Measurements from ENCODE around the gene TCERG1.
"Not testable (repeated sequence)": the region's sequence is repeated elsewhere in the genome, so short reads cannot be mapped to it uniquely, and the experiment has no call there.

Gene TCERG1

DNA sequence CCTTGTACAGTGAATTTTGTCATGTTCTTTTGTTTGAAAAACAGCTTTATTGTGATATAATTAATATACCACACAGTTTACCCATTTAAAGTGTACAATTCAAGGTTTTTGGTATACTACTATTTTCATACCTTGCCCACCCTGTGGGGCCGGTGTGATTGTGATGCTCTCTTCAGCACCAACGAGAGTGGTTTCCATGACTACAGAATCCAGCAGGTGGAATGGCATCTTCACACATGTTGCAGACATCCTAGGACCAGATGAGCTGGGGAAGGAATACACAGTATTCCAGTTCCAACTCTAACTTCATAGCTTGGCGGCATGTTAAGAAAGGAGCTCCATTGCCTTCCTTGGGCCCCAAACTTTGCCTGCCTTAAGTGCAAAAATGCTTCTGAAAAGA is 76.6 kb downstream of the TCERG1 start:
- DNase-seq = no peak

DNA sequence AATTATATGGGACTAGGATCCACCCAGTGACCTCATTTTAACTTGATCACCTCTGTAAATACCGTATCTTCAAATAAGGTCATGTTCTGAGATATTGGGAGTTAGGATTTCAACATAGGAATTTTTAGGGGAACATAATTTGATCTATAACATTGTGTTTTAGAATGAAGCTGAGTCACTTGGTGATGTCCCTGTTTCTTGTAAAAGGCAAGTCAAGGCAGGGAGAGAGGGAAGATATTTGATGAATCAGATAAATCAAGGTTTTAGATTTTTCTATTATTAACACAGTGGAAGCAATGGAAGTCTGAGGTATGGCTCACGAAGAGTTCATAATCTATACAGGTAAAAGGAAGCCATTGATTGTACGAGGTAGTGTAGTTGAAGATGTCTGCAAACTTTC is 80.7 kb downstream of the TCERG1 start:
- DNase-seq = no peak

DNA sequence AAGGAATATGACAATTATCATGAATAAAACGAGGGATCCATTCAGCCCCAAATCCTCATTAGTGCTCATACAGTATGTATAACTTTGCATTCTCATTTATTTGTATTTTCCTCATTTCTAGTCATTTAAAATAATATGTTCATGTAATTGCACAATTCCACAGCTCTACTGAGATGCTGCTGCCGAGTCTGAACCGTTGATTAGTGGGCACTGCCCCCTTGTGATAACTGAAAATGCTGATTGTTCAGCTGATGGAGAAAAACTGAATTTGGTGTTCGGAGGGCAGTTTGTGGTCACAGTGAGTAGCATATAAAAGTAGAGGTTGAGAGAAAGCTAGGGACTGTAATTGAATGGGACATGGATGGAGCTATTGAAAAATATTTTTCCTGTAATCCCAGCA is 81.1 kb downstream of the TCERG1 start:
- DNase-seq = no peak

DNA sequence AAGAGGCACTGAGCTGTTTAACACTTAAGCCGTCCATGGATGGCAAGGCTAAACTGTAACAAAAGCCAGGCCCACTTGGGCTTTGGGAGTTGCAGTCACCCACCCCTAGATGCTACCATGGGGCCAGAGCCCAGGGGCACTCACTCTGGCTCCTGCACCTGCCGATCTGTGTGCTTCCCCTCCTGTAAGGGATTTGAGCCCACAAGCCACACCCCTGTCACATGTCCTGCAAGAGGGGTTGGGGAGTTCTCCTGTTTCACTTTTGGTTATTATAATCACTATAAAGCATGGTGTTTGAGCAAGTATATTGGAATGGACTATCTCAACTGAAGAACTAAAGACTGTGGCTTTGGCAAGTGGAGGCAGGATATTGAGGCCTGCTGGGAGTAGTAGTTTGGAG is 82.9 kb downstream of the TCERG1 start:
- DNase-seq = no peak

DNA sequence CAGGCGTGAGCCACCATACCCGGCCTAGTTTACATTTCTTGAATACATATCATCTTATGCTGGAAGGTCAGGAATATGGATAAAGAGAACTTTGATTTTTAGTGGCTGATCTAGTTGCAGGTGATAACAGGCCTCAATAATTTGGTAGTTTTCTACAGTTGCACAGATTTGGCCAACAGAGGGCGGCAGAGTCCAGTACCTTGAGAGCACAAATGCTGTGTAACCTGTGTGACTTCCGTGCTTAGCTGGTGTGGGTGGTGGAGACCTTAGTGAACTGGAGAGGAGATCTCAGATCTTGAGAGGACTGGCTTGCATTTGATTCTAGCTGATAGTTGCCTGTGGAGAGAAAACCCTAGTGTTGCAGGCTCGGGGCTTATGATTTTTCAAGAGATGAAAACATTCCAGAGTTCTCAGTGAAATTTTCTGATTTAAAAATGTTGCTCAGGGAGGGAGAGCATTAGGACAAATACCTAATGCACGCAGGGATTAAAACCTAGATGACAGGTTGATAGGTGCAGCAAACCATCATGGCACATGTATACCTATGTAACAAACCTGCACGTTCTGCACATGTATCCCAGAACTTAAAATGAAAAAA is 86.2 kb downstream of the TCERG1 start:
- DNase-seq = peak; percentile 76

DNA sequence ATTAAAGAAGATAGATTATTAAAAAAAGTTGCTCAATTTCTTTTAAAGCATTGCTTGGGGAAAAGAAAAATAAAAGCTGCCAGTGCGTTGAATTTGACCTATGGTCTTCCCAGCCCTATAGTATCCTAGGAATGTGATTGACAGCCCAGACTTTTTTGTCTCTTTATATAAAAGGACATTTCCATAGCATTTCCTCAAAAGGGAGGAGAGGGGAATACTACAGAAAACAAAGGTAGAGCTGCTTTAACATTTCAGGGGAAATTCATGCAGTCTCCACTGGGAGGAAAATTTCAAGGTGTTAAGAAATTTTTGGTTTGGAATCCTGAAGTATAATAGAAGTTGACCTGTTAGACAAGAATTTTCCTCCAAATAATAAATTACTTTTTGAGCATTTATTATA is 86.7 kb downstream of the TCERG1 start:
- DNase-seq = no peak

DNA sequence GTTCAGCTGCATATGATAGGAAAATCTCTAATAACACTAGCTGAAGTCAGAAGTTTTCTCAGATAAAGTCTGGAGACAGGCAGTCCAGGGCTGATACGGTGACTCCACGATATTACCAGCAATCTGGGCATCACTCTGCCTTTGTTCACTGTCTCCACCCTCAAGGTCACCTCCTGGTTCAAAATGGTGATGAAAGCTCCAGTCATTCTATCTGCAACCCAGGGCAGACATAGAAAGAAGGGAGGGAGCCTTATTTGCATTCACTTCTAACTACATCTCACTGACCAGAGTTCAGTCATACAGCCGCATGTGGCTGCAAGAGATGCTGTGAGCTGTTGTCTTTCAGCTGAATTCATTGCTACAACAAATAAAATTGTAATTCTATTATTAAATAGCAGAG is 91.3 kb downstream of the TCERG1 start:
- no peak for DNase-seq

DNA sequence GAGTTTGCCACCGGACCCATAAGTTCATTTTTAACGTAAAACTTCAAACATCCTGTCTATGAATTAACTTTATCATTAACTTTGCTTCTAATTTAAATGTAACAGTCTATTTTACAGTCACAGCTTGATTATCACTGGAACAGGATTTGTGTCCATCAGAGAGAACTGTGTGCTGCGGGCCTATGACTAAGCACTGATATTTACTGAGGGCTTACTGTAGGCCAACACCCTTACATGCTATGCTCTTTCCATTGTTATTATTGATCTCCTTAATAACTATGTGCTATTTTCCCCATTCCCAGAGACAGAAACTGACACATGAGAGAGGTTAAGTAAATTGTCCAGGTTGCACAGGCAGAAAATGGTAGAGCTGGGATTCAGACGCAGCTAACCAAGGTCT is 92.8 kb downstream of the TCERG1 start:
- no peak for DNase-seq

DNA sequence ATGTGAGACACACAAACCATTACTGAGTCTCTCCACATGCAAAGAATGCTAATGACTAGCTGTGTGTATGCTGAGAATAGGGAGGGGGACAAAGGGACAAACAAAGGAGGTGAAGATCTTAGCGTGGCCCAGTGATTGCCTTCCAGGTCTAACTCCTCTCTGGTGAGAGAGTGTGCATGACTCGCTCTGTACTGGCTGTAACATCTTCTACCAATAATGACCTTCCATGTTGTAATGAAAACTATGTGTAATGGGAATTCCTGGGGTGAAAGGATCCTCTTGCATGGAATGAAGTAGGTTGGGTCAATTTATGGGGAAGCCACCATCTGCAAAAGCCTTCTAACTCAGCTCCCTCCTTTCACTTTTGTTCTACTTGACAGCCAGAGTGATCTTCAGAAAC is 93.3 kb downstream of the TCERG1 start:
- no peak for DNase-seq

DNA sequence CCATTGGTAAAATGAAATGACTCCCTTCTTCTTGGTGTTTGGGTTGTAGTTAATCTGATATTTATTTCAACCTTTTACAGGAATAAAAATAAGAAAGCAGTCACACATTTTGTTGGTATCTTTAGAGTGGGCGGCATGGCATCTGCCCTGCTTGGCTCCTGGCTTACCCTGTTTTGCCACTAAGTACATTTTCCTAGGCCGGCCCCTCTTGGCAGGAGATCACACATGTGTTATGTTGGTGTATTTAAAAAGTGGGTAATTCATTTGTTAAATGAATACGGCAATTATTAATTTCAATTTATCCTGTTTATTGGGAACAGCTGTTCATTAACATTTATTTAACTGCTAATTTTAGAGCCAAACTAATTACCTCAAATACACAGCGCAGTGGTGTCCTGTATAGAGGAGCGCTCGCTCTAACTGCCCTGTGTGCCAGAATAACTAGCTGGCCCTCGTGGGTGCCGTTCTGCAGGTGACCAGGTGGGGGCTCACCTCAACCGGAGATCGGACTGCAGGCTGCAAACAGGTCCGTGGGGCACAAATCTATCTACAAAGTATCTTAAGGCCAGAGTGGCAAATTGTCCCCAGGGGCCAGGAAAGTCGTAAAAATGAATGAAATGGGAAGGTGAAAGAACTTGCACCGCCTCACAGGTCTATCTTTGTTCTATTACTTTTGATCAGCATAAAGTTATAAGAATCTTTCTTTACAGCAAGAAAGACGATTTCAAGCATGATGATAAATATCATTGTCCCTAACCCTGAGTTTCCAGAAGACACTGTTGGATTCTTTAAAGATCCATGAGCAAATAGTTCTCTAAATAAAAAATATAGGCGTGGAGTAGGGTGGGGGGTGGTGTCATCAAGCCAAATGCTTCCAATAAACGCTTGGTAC is 95.1 kb downstream of the TCERG1 start:
- peak; percentile 58 for DNase-seq

DNA sequence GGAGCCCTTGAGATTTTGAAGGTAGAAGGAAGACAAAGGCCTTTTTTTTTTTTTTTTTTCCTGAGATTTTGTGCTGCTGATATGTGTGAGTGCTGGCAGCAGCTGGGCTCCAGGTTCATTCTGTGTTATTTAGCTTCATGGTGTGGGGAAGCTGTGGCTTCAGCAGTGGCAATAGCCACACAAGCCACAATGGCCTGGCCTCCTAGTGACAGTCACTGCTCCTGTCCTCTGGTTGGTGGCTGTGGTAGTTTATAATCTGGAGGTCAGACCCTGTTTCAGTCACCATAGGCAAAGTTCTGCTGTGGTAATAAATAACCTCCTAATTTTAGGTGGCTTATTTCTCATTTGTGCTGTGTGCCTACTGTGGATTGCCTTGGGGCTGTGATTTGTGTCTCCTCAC is 97.1 kb downstream of the TCERG1 start:
- no peak for DNase-seq

DNA sequence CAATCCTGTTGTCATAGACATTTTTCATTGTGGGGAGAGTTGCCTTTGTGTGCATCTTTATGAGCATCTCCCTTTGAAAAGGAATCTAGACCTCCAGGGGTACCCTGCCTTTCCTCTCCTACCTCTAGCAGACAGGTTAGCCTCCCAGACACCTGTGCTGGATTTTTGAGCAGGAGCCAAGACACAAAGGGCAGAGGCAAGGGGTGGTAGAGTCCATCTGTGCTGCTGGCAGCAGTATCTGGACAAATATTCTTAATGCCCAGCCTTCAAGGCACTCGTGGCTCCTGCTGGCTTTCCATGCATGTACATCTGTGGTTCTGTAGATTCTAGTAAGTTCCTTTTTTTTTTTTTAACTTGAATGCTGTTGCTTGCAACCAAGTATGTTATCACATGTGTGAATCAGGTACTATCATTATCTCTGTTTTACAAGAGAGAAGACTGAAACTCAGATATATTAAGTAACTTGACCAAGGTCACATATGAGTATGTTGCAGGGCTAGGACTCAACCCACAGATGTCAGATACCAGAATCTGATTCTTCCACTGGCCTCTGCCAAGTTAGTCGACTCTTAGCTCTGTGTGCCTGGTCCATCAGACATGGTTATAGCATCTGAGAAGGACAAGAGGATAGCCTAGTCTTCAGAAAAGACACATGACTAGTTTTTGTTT is 101.8 kb downstream of the TCERG1 start:
- DNase-seq = no peak

DNA sequence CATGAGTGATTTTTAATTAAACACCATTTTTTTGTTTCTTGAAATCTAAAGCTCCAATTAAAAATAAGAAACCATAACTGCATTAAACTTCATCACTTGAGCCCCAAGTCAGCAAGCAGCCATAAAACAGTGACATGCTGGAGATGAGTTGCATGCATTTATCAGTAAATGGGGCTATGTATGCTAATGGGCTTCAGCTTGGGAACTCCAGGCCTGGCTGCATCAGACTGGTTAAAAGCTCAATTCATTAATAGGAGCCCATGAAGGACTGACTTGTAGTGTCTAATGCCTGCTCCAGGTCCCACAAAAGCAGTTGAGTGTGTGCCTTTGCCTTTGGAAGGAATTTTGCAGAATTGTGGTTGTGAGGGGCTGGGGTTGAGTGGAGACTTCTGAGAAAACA is 102.5 kb downstream of the TCERG1 start:
- DNase-seq = no peak

DNA sequence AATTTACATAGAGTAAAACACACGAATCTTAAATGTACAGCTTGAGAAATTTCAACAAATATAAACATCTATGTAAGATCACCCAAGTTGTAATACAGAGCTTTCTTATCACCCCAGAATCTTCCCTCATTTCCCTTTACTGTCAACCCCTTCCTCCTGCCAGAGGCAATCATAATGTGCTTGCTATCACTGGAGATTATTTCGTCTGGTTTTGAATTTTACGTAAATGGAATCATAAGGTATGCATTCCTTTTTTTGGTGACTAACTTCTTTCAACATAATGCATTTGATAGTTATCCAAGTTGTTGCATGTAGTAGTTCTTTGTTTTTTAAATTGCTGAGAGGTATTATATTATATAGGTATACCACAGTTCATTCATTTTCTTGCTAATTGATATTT is 106.3 kb downstream of the TCERG1 start:
- DNase-seq = no peak

DNA sequence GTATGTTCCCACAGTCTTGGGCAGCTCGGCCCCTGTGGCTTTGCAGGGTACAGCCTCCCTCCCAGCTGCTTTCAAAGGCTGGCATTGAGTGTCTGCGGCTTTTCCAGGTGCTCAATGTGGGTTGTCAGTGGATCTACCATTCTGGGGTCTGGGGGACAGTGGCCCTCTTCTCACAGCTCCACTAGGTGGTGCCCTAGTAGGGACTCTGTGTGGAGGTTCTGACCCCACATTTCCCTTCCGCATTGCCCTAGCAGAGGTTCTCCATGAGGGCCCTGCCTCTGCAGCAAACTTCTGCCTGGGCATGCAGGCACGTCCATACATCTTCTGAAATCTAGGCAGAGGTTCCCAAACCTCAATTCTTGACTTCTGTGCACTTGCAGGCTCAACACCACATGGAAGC is 109.8 kb downstream of the TCERG1 start:
- not testable (repeated sequence) for DNase-seq

DNA sequence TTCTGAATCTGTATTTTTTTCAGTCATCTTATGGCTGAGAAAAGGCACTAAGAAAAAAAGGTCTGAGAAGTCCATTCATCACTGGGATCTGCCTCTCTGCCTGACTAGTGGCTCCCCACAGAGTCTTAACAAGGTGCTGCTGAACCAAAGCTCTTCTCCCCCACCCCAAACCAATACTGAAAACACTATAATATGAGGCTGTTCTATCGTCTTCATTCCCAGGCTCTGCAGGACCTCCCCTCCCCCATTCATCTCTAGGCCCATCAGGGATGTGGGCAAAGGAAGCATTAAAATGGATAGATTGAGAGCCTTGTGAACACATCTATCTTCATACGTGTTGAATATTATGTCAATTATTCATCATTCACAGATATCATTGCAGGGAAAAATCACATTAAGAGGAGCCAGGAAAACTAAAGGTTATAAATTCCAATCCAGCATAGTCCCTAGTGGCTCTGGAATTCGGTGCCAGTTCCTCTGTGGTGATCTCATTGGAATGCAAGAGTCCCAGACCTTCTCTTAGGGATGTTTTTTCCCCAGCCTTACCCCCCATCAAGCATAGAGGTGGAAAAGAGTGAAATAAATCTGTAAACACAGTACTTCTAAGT is 113.2 kb downstream of the TCERG1 start:
- DNase-seq = no peak
